Adrenal gland (tissue), 12 donors: Measurements from ENCODE around the gene CAMK2G. TPM values are rescaled to one million over a fixed set of nuclear protein-coding genes. Genes with fewer than 3 reads are reported as not detected.

ENCODE experiments used
- DNase-seq, 7 donors: peaks; one replicate each; pipeline ENCODE4 v3.0.0-alpha.2; 2019 to 2020
- H3K27ac ChIP-seq, 5 donors: fragments of 200-600 bp; sonication (generic) in 4 of 5; 1 replicate in 3 of 5; 2 replicates in 2 of 5; pipeline versions ENCODE4 v1.5.1 to v1.8.0; 2016 to 2020; ENCODE audit warnings: mild to moderate bottlenecking in 1 of 5
- H3K27me3 ChIP-seq: fragments of 200-600 bp; 2 replicates; pipeline ENCODE4 v1.8.0; 2021
- H3K36me3 ChIP-seq, 2 donors: fragments of 200-600 bp; replicated peaks in 1 of 2; 1 replicate in 1 of 2; 2 replicates in 1 of 2; pipeline versions ENCODE4 v1.5.1 to v1.8.0; 2018 to 2022
- H3K4me1 ChIP-seq, 2 donors: fragments of 200-600 bp; replicated peaks in 1 of 2; 1 replicate in 1 of 2; 2 replicates in 1 of 2; pipeline versions ENCODE4 v1.5.1 to v1.8.0; 2018 to 2021
- H3K4me3 ChIP-seq, 4 donors: fragments of 200-600 bp; sonication (generic) in 3 of 4; one replicate each; pipeline ENCODE4 v1.5.1; 2016 to 2018
- H3K9me3 ChIP-seq, 3 donors: fragments of 200-600 bp; sonication (generic) in 1 of 3; replicated peaks in 1 of 3; 1 replicate in 2 of 3; 2 replicates in 1 of 3; pipeline versions ENCODE4 v1.5.1 to v1.8.0; 2016 to 2021
- POLR2A ChIP-seq, 2 donors: fragments of 450-650 bp; IDR thresholded peaks; one replicate each; pipeline ENCODE4 v1.6.1; 2017; ENCODE audit warnings: antibody characterized with exemption in 2 of 2, mild to moderate bottlenecking in 2 of 2, moderate library complexity in 1 of 2
- WGBS, 4 donors: extraction: QIAGEN DNeasy Blood & Tissue Kit in 2 of 4; methylation state at CpG; one replicate each; pipeline versions ENCODE4 v1.1.5 to v1.1.7; 2013 to 2017; 5-methylcytosine and 5-hydroxymethylcytosine counted together
- intact Hi-C, 2 donors: fragments of 100-400 bp; cut with DNase I; formaldehyde crosslinking; loops; one replicate each; pipeline versions ENCODE4 v1.14.1 to v1.15.0; 2022 to 2023
- polyA plus RNA-seq, 3 donors: library from polyadenylated mRNA; stranded (reverse); fragments of 200-250 nt in 2 of 3; fragments of 350-450 nt in 1 of 3; fragmentation: Illumina TruSeq in 1 of 3; extraction: RNeasy Lipid Tissue Mini Kit (QIAGEN cat#74804) in 1 of 3; gene quantifications; one replicate each; pipeline ENCODE4 v1.2.3, GENCODE V29; 2013 to 2014
- total RNA-seq, 9 donors: library from RNA; depleted of rRNA in 4 of 9; stranded (reverse); fragments of >200 nt in 4 of 9; fragments of 120-200 nt in 1 of 9; fragmentation: NEBNext Ultra II Directional in 1 of 9; extraction: Animal tissue kit (Norgen Biotek cat#: 25700) in 1 of 9; gene quantifications; one replicate each; pipeline versions ENCODE4 v1.1.0 to v1.2.4, GENCODE V29; 2013 to 2023
- TF ChIP-seq, protein P1 (sequence below), 6 experiments: fragments of 450-650 bp in 4 of 6; fragments of 200-600 bp in 2 of 6; sonication (generic) in 1 of 6; IDR thresholded peaks; 1 replicate in 5 of 6; 2 replicates in 1 of 6; pipeline versions ENCODE4 v1.5.1 to v1.8.0; 2016 to 2021; ENCODE audit warnings: antibody characterized with exemption in 6 of 6, mild to moderate bottlenecking in 2 of 6, moderate library complexity in 1 of 6
- donor health status: healthy with polysubstance abuse.
- donor health status: Bipolar disorder and iron deficiency.
- donor health status: DM: yes; HTN: yes; CAD: no.
- donor health status: DM: no; HTN: no; CAD: no.
- donor health status: DM: no; HTN: no; CAD: no.
- donor health status: DM: yes; HTN: yes; CAD: no.

Gene CAMK2G
- total and polyA plus RNA-seq, 12 donors = 12.7 to 27.3 (median 19.7) TPM

- Histone ChIP-seq H3K9me3 (no peaks in the 10 kb centered on the region), H3K4me3 (peak overlapping the region; percentile 39 to 98 (median 86)), H3K36me3 (peaks cover 0 to 28% of the 10 kb centered on the region in 2 donors), H3K27me3 (no peaks in the 10 kb centered on the region), H3K27ac (peak overlapping the region; percentile 62 to 98 (median 92)), H3K4me1 (peaks cover 16 to 36% of the 10 kb centered on the region in 2 donors)
- 0 to 1% (median 0%) methylated on average over 12 to 63 of the region's 63 CpGs for WGBS, 4 donors
- TF ChIP-seq, protein P1, sequence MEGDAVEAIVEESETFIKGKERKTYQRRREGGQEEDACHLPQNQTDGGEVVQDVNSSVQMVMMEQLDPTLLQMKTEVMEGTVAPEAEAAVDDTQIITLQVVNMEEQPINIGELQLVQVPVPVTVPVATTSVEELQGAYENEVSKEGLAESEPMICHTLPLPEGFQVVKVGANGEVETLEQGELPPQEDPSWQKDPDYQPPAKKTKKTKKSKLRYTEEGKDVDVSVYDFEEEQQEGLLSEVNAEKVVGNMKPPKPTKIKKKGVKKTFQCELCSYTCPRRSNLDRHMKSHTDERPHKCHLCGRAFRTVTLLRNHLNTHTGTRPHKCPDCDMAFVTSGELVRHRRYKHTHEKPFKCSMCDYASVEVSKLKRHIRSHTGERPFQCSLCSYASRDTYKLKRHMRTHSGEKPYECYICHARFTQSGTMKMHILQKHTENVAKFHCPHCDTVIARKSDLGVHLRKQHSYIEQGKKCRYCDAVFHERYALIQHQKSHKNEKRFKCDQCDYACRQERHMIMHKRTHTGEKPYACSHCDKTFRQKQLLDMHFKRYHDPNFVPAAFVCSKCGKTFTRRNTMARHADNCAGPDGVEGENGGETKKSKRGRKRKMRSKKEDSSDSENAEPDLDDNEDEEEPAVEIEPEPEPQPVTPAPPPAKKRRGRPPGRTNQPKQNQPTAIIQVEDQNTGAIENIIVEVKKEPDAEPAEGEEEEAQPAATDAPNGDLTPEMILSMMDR (IDR thresholded peaks at IDR 0.05) = no peak
- TF ChIP-seq POLR2A (IDR thresholded peaks at IDR 0.05) = no peak
- peak in 5 of 7 donors; percentile 41 to 61 (median 48) for DNase-seq
- intact Hi-C loops = loop anchor here in 1 of 2 donors (10.0 kb wide), 1 partner anchor 64 kb away; the partner anchor contains the start of gene CAMK2G
Observed at GRCh38 chr10:73810735-73811465, 63.5 kb downstream of the CAMK2G start.

DNA sequence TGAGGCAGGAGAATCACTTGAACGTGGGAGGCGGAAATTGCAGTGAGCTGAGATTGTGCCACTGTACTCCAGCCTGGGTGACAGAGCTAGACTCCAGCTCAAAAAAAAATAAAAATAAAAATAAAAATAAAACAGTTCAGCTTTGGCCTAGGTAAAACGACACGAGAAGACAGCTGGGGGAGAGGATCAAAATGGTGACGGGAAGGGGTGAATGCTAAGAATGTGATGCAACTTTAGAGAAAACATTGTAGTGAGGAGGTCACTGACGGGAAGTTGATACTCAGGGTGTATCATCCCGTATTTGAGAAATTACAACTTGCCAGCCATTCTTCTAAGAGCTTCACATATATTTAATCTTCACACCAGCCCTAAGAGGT, 64.0 kb downstream of the CAMK2G start:
- 62 to 66% (median 63%) methylated on average over 7 of the region's 7 CpGs for WGBS, 4 donors
- Histone ChIP-seq H3K9me3 (no peaks in the 10 kb centered on the region), H3K4me1 (peaks cover 16 to 36% of the 10 kb centered on the region in 2 donors), H3K27ac (peak overlapping the region in 4 of 5 donors; percentile 38 to 98 (median 88)), H3K27me3 (no peaks in the 10 kb centered on the region), H3K36me3 (peaks cover 0 to 33% of the 10 kb centered on the region in 2 donors), H3K4me3 (peak overlapping the region in 1 of 4 donors; percentile 98)
- intact Hi-C loops = loop anchor here in 1 of 2 donors (10.0 kb wide), 1 partner anchor 64 kb away; the partner anchor contains the start of gene CAMK2G
- TF ChIP-seq POLR2A (IDR thresholded peaks at IDR 0.05) = no peak
- TF ChIP-seq, protein P1 (IDR thresholded peaks at IDR 0.05) = no peak
- no peak for DNase-seq

DNA sequence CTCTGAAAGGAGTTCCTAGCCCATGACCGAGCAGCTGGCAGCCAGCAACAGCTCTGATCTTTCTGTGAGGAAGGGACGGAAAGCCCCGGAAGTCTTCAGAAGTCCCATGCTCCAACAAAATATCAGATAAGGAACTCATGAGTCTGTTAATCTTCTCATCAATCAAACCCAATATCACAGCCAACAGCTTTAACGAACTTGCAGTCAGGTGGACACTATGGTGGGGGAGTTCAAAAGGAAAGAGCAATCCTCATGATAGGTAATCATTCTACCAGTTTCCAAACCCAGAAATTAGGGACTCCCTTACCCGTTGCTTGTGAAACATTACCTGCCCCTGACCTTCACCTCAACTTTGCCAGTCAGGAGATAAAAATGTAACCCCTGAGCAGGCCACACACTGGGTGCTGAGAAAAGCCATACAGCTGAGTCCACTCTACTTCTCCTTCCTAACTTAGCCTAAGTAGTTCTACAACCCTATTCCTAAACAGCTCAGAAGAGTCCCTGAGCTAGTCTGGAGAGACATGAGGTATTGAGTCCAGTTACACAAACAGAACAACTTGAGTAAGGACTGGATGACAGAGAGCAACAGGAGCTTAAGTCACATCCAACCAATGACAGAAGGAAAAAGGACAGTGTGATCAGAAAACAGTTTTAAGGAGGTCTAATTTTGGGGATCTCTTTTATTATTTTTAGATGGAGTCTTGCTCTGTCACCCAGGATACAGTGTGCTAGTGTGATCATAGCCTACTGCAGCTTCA, 65.1 kb downstream of the CAMK2G start:
- TF ChIP-seq, protein P1 (IDR thresholded peaks at IDR 0.05) = no peak
- TF ChIP-seq POLR2A (IDR thresholded peaks at IDR 0.05) = peak in 1 of 2 donors; percentile 42
- intact Hi-C loops = no loop called here
- Histone ChIP-seq H3K27ac (peak overlapping the region in 4 of 5 donors; percentile 7 to 94 (median 56)), H3K9me3 (no peaks in the 10 kb centered on the region), H3K4me3 (no peak overlapping the region), H3K27me3 (no peaks in the 10 kb centered on the region), H3K4me1 (peaks cover 16 to 36% of the 10 kb centered on the region in 2 donors), H3K36me3 (peaks cover 0 to 44% of the 10 kb centered on the region in 2 donors)
- peak in 6 of 7 donors; percentile 52 to 70 (median 61) for DNase-seq
- WGBS, 4 donors = 23 to 39% (median 30%) methylated on average over 5 of the region's 5 CpGs
